ENCODE data around the gene STARD9. TPM values are rescaled to one million over a fixed set of nuclear protein-coding genes. Genes with fewer than 3 reads are reported as not detected.

The STARD9 gene
- total RNA-seq, 1 experiment from 2014 or later = 1.7 TPM

GRCh38 chr15:42667855-42668254 lies 92.4 kb downstream of the STARD9 start:
- ChIA-PET CTCF (no interaction called here), POLR2A (ENCODE audit: unreplicated experiment) (no interaction called here)
- H4K20me1 ChIP-seq (ENCODE audit: insufficient read depth) = no peaks in the 10 kb centered on the region
- intact Hi-C loops (cut with micrococcal nuclease; ENCODE audit: unreplicated experiment) = no loop called here
- H3K36me3 ChIP-seq (ENCODE audit: low read depth) = no peaks in the 10 kb centered on the region
- TF ChIP-seq EZH2 (IDR thresholded peaks at IDR 0.05; ENCODE audit: low read depth) = no peak
- TF ChIP-seq CTCF (conservative IDR thresholded peaks at IDR 0.05) = no peak
- H3K9me3 ChIP-seq (ENCODE audit: insufficient read depth, low read depth) = no peaks in the 10 kb centered on the region
- H3K4me2 ChIP-seq = no peak overlapping the region
- no peak overlapping the region for H3K27ac ChIP-seq
- H3F3A ChIP-seq (ENCODE audit: insufficient read depth, low read depth) = no peaks in the 10 kb centered on the region
- no peaks in the 10 kb centered on the region for H3K27me3 ChIP-seq (ENCODE audit: insufficient read depth, low read depth)
- no peaks in the 10 kb centered on the region for H3K79me2 ChIP-seq (ENCODE audit: low read depth)
- no peaks in the 10 kb centered on the region for H3K9me2 ChIP-seq (ENCODE audit: insufficient read depth)
- no peak for DNase-seq
- H2AFZ ChIP-seq = no peak overlapping the region
- no peaks in the 10 kb centered on the region for H3K4me1 ChIP-seq (replicated peaks; ENCODE audit: insufficient read depth)
- BruUV-seq (replicated peaks) = no TSS peak
- H3K4me3 ChIP-seq = no peak overlapping the region

- Histone ChIP-seq H3K4me3 (no peak overlapping the region), H3F3A (ENCODE audit: insufficient read depth, low read depth) (no peaks in the 10 kb centered on the region), H3K79me2 (ENCODE audit: low read depth) (no peaks in the 10 kb centered on the region), H4K20me1 (ENCODE audit: insufficient read depth) (no peaks in the 10 kb centered on the region), H3K4me2 (no peak overlapping the region), H3K4me1 (replicated peaks; ENCODE audit: insufficient read depth) (no peaks in the 10 kb centered on the region), H3K27ac (no peak overlapping the region), H3K27me3 (ENCODE audit: insufficient read depth, low read depth) (no peaks in the 10 kb centered on the region), H3K9me2 (ENCODE audit: insufficient read depth) (no peaks in the 10 kb centered on the region), H3K9me3 (ENCODE audit: insufficient read depth, low read depth) (no peaks in the 10 kb centered on the region), H3K36me3 (ENCODE audit: low read depth) (no peaks in the 10 kb centered on the region), H2AFZ (no peak overlapping the region)
- ChIA-PET CTCF (interaction anchor here (0.6 kb wide), 1 partner anchor 524 kb away, joined by 3 read pairs; no protein-coding TSS in a partner anchor), POLR2A (ENCODE audit: unreplicated experiment) (no interaction called here)
- intact Hi-C loops (cut with micrococcal nuclease; ENCODE audit: unreplicated experiment) = no loop called here
- BruUV-seq (replicated peaks) = no TSS peak
- no peak for TF ChIP-seq EZH2 (IDR thresholded peaks at IDR 0.05; ENCODE audit: low read depth)
- no peak for DNase-seq
Observed at GRCh38 chr15:42670451-42670850, 95.0 kb downstream of the STARD9 start.

DNA sequence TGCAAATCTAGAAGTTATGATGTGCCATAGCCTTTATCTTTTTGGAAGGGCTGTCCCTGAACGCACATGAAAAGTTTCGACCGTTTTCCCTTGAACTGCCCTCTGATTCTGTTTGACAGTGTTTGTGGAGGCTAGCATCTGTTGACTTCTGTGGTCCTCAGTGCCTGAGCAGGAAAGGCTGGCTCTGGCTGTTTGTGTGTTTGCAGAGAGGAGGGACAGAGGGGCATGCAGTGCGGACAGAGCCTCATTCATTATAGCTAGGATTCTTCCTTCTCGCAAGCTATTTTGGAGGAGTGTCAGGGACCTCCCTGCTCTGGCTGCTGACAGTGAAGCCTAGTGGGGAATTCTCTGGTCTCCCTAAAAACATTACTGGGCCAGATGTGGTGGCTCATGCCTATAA lies 97.0 kb downstream of the STARD9 start:
- H3K36me3 ChIP-seq (ENCODE audit: low read depth) = no peaks in the 10 kb centered on the region
- H3K27me3 ChIP-seq (ENCODE audit: insufficient read depth, low read depth) = no peaks in the 10 kb centered on the region
- no peaks in the 10 kb centered on the region for H4K20me1 ChIP-seq (ENCODE audit: insufficient read depth)
- H3F3A ChIP-seq (ENCODE audit: insufficient read depth, low read depth) = no peaks in the 10 kb centered on the region
- intact Hi-C loops (cut with micrococcal nuclease; ENCODE audit: unreplicated experiment) = no loop called here
- no peak overlapping the region for H2AFZ ChIP-seq
- no peak overlapping the region for H3K27ac ChIP-seq
- no peak overlapping the region for H3K4me2 ChIP-seq
- H3K9me3 ChIP-seq (ENCODE audit: insufficient read depth, low read depth) = no peaks in the 10 kb centered on the region
- H3K4me1 ChIP-seq (replicated peaks; ENCODE audit: insufficient read depth) = no peaks in the 10 kb centered on the region
- DNase-seq = no peak
- TF ChIP-seq EZH2 (IDR thresholded peaks at IDR 0.05; ENCODE audit: low read depth) = no peak
- no peak for TF ChIP-seq CTCF (conservative IDR thresholded peaks at IDR 0.05)
- H3K9me2 ChIP-seq (ENCODE audit: insufficient read depth) = no peaks in the 10 kb centered on the region
- no peaks in the 10 kb centered on the region for H3K79me2 ChIP-seq (ENCODE audit: low read depth)
- BruUV-seq (replicated peaks) = no TSS peak
- H3K4me3 ChIP-seq = no peak overlapping the region
- ChIA-PET CTCF (no interaction called here), POLR2A (ENCODE audit: unreplicated experiment) (no interaction called here)

DNA sequence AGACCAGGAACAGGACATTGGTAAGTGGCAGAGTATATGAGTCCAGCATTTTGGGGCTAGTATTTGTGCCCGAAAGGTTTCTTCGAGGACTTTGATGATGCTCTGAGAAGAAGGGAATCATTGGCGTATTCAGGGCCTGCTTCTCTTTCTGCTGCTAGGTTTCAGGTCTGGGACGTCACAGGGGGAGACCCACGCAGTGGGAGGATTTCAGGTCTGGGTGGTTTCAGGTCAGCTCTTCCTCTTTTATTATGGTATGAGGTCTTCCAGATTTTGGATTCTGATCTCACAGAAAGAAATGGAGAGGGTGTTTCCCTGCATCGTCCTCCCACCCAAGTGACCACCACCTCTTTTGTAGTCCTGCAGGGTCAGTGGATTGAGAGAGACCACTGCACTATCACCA lies 99.1 kb downstream of the STARD9 start:
- H3K9me2 ChIP-seq (ENCODE audit: insufficient read depth) = no peaks in the 10 kb centered on the region
- H3K36me3 ChIP-seq (ENCODE audit: low read depth) = no peaks in the 10 kb centered on the region
- no peaks in the 10 kb centered on the region for H3K9me3 ChIP-seq (ENCODE audit: insufficient read depth, low read depth)
- H3F3A ChIP-seq (ENCODE audit: insufficient read depth, low read depth) = no peaks in the 10 kb centered on the region
- DNase-seq = no peak
- BruUV-seq (replicated peaks) = no TSS peak
- no peaks in the 10 kb centered on the region for H4K20me1 ChIP-seq (ENCODE audit: insufficient read depth)
- ChIA-PET CTCF (no interaction called here), POLR2A (ENCODE audit: unreplicated experiment) (interaction anchor here (0.8 kb wide), 1 partner anchor 590 kb away, joined by 5 read pairs; no protein-coding TSS in a partner anchor)
- H3K4me1 ChIP-seq (replicated peaks; ENCODE audit: insufficient read depth) = no peaks in the 10 kb centered on the region
- no peak overlapping the region for H3K4me3 ChIP-seq
- no peak overlapping the region for H3K27ac ChIP-seq
- intact Hi-C loops (cut with micrococcal nuclease; ENCODE audit: unreplicated experiment) = no loop called here
- no peak overlapping the region for H2AFZ ChIP-seq
- H3K4me2 ChIP-seq = no peak overlapping the region
- no peak for TF ChIP-seq CTCF (conservative IDR thresholded peaks at IDR 0.05)
- TF ChIP-seq EZH2 (IDR thresholded peaks at IDR 0.05; ENCODE audit: low read depth) = no peak
- H3K27me3 ChIP-seq (ENCODE audit: insufficient read depth, low read depth) = no peaks in the 10 kb centered on the region
- H3K79me2 ChIP-seq (ENCODE audit: low read depth) = no peaks in the 10 kb centered on the region

Data from PC-9 (cell line).